ENCODE measurements around the gene SLC44A2. TPM values are rescaled to one million over a fixed set of nuclear protein-coding genes. Genes with fewer than 3 reads are reported as not detected.

The SLC44A2 gene
- total and polyA plus RNA-seq, 2 experiments from 2014 or later: 43.2 to 65.0 TPM

GRCh38 chr19:10687518-10688288 is 62.4 kb downstream of the SLC44A2 start:
- Histone ChIP-seq H3K36me3 (ENCODE audit: insufficient read depth) (peaks cover 82% of the 10 kb centered on the region), H3K9me2 (ENCODE audit: insufficient read depth) (no peaks in the 10 kb centered on the region), H3F3A (replicated peaks; ENCODE audit: low read depth) (peaks cover 76% of the 10 kb centered on the region), H3K27ac (ENCODE audit: low read depth) (no peak overlapping the region), H3K79me2 (replicated peaks; ENCODE audit: insufficient read depth) (peaks cover 40% of the 10 kb centered on the region), H3K4me1 (ENCODE audit: insufficient read depth) (peaks cover 5% of the 10 kb centered on the region; the same call in 1 of the 2 replicates), H4K20me1 (replicated peaks; ENCODE audit: insufficient read depth) (peaks cover 62% of the 10 kb centered on the region), H3K4me2 (no peak overlapping the region), H2AFZ (no peak overlapping the region), H3K27me3 (ENCODE audit: insufficient read depth) (no peaks in the 10 kb centered on the region), H3K4me3 (no peak overlapping the region)
- Mint-ChIP-seq H3K27ac (peak overlapping the region; percentile 72; the same call in 1 of the 2 replicates), H3K4me1 (peaks cover 13% of the 10 kb centered on the region), H3K9me3 (no peaks in the 10 kb centered on the region; the same call in 2 of the 3 replicates), H3K4me3 (no peak overlapping the region), H3K36me3 (ENCODE audit: low read depth) (peaks cover 97% of the 10 kb centered on the region), H3K27me3 (ENCODE audit: insufficient read depth, low read depth, poor library complexity) (peaks cover 26% of the 10 kb centered on the region)
- 0 out of 2 replicates have a peak, but pooled peaks have one; percentile 5 for TF ChIP-seq POLR2AphosphoS5 (IDR thresholded peaks at IDR 0.05; ENCODE audit: low read depth)
- no peak for TF ChIP-seq NANOG (IDR thresholded peaks at IDR 0.05; ENCODE audit: borderline replicate concordance)
- DNase-seq (ENCODE audit: low spot score) (no peak), ATAC-seq (no peak)

DNA sequence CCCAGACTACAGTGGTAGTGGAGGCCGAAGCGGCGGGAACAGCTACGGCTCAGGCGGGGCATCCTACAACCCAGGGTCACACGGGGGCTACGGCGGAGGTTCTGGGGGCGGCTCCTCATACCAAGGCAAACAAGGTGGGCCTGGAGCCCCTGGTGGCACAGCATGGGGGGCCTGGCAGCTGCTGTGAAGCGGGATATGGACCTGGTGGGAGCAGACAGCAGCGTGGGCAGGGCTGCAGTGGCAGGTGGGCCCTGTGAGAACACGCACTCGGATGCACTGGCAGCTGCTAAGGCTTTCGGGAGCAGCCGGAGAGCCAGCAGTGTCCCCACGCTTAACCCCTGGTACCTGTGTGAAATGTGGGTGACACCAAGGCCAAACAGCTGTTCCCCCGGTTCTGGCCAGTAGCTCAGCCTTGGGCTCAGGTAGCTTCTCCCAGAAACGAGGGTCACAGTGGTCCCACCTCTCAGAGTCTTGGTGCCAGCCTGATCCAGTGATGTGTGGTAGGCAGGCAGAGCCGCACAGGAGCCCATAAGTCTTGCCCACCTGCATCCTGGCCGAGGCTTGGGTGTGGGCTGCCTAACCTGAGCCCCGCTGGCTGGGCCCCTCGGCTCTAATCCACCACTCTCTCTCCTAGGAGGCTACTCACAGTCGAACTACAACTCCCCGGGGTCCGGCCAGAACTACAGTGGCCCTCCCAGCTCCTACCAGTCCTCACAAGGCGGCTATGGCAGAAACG is 63.4 kb downstream of the SLC44A2 start:
- no peak for TF ChIP-seq ZNF331 (CRISPR knock-in tag; IDR thresholded peaks at IDR 0.05; ENCODE audit: low read depth)
- no peak for TF ChIP-seq EZH2phosphoT487 (IDR thresholded peaks at IDR 0.05; ENCODE audit: unreplicated experiment)
- TF ChIP-seq, protein P1, sequence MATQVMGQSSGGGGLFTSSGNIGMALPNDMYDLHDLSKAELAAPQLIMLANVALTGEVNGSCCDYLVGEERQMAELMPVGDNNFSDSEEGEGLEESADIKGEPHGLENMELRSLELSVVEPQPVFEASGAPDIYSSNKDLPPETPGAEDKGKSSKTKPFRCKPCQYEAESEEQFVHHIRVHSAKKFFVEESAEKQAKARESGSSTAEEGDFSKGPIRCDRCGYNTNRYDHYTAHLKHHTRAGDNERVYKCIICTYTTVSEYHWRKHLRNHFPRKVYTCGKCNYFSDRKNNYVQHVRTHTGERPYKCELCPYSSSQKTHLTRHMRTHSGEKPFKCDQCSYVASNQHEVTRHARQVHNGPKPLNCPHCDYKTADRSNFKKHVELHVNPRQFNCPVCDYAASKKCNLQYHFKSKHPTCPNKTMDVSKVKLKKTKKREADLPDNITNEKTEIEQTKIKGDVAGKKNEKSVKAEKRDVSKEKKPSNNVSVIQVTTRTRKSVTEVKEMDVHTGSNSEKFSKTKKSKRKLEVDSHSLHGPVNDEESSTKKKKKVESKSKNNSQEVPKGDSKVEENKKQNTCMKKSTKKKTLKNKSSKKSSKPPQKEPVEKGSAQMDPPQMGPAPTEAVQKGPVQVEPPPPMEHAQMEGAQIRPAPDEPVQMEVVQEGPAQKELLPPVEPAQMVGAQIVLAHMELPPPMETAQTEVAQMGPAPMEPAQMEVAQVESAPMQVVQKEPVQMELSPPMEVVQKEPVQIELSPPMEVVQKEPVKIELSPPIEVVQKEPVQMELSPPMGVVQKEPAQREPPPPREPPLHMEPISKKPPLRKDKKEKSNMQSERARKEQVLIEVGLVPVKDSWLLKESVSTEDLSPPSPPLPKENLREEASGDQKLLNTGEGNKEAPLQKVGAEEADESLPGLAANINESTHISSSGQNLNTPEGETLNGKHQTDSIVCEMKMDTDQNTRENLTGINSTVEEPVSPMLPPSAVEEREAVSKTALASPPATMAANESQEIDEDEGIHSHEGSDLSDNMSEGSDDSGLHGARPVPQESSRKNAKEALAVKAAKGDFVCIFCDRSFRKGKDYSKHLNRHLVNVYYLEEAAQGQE (IDR thresholded peaks at IDR 0.05; ENCODE audit: unreplicated experiment): no peak
- TF ChIP-seq CTCF (conservative IDR thresholded peaks at IDR 0.05; ENCODE audit: low read depth in 2 of 2): no peak
- no peak for TF ChIP-seq NANOG (IDR thresholded peaks at IDR 0.05; ENCODE audit: borderline replicate concordance)
- no peak for TF ChIP-seq CREB1 (CRISPR knock-in tag; IDR thresholded peaks at IDR 0.05; ENCODE audit: low read depth)
- no peak for TF ChIP-seq STAT1 (IDR thresholded peaks at IDR 0.05; ENCODE audit: unreplicated experiment)
- TF ChIP-seq JUNB (IDR thresholded peaks at IDR 0.05; ENCODE audit: unreplicated experiment): no peak
- no peak for ATAC-seq
- Histone ChIP-seq H3K9me2 (ENCODE audit: insufficient read depth) (no peaks in the 10 kb centered on the region), H3K79me2 (replicated peaks; ENCODE audit: insufficient read depth) (peaks cover 32% of the 10 kb centered on the region), H2AFZ (no peak overlapping the region), H4K20me1 (replicated peaks; ENCODE audit: insufficient read depth) (peaks cover 57% of the 10 kb centered on the region), H3K27ac (ENCODE audit: low read depth) (0 out of 2 replicates have a peak overlapping the region, but pooled peaks have one; percentile 19), H3K4me1 (ENCODE audit: insufficient read depth) (peaks cover 5% of the 10 kb centered on the region; the same call in 1 of the 2 replicates), H3K36me3 (ENCODE audit: insufficient read depth) (peaks cover 73% of the 10 kb centered on the region), H3K4me3 (no peak overlapping the region), H3K4me2 (no peak overlapping the region), H3F3A (replicated peaks; ENCODE audit: low read depth) (peaks cover 72% of the 10 kb centered on the region), H3K27me3 (ENCODE audit: insufficient read depth) (no peaks in the 10 kb centered on the region)
- DNase-seq (ENCODE audit: low spot score): no peak
- no peak overlapping the region for H3K4me3 Mint-ChIP-seq
- H3K9me3 Mint-ChIP-seq: no peaks in the 10 kb centered on the region; the same call in 2 of the 3 replicates
- peaks cover 15% of the 10 kb centered on the region for H3K4me1 Mint-ChIP-seq
- no peak overlapping the region for H3K27ac Mint-ChIP-seq
- peaks cover 32% of the 10 kb centered on the region for H3K27me3 Mint-ChIP-seq (ENCODE audit: insufficient read depth, low read depth, poor library complexity)
- peaks cover 89% of the 10 kb centered on the region for H3K36me3 Mint-ChIP-seq (ENCODE audit: low read depth)
